Measurements from ENCODE around the gene AMIGO2.
A peak's percentile ranks its signal among the peaks of the same experiment; 100 is the strongest.
"Not testable (repeated sequence)": the region's sequence is repeated elsewhere in the genome, so short reads cannot be mapped to it uniquely, and the experiment has no call there.

Gene AMIGO2, protein sequence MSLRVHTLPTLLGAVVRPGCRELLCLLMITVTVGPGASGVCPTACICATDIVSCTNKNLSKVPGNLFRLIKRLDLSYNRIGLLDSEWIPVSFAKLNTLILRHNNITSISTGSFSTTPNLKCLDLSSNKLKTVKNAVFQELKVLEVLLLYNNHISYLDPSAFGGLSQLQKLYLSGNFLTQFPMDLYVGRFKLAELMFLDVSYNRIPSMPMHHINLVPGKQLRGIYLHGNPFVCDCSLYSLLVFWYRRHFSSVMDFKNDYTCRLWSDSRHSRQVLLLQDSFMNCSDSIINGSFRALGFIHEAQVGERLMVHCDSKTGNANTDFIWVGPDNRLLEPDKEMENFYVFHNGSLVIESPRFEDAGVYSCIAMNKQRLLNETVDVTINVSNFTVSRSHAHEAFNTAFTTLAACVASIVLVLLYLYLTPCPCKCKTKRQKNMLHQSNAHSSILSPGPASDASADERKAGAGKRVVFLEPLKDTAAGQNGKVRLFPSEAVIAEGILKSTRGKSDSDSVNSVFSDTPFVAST

DNA sequence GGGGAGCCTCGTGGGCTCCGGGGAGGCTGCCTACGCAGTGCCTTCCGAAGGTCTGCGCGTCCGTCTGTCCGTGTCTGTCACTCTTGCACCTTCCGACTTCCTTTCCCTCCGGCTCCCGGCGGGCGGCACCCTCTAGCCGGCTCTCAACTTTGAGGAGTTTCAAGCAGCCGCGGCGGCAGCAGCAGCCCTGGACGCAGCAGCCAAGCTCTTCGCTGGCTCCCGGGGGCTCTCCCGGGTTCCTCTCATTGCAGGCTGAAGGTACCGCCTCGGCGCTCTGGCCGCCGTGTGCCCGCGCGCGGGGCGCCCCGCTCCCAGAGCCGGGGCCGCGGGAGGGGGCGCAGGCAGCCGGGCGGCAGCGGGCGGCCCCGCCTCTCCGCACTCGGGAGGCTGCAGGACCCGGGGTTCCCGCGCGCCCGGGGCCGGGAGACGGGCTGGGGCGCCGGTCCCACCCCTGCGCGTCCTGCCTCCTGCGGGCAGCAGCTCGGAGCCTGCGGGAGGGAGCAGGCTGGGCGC lies at the start of gene AMIGO2, which contains the start of gene PCED1B:
Gene AMIGO2, minus strand, starts transcription at position 492 of the 513 bp plus-strand sequence. CDS start 957 bp downstream, outside the sequence.
Gene PCED1B, plus strand, starts transcription at position 154 of the 513 bp plus-strand sequence. CDS start 155,443 bp downstream, outside the sequence.
- peak; percentile 94 for DNase-seq

DNA sequence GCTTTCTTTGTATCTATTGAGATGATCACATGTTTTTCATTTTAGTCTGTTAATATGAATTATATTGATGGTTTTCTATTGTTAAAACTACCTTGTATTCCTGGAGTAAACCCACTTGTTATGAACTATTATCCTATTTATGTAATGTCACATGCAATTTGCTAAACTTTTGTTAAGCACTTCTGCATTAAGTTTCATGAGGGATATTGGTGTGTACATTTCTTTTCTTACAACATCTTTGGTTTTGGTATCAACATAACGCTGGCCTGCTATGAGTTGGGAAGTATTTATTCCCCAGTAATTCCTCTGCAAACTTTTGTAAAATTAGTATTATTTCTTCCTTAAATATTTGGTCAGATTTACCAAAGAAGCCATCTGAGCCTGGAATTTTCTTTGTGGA lies 46.5 kb upstream of the AMIGO2 start:
- no peak for DNase-seq

DNA sequence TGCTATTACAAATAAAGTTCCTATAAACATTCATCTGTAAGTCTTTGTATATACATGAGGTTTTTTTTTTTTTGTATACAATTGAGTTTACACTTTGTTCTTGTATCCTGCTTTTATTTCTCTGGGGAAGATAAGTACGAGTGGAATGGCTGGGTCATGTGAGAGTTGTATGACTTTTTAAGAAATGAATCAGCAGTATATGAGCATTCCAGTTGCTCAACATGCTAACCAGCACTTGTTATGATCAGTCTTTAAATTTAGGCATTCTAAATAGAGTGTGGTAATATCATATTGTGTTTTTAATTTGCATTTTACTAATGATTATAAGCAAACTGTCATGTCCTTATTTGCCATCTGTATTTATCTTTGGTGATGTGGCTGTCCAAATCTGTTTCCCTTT lies 44.7 kb upstream of the AMIGO2 start:
- DNase-seq: no peak

DNA sequence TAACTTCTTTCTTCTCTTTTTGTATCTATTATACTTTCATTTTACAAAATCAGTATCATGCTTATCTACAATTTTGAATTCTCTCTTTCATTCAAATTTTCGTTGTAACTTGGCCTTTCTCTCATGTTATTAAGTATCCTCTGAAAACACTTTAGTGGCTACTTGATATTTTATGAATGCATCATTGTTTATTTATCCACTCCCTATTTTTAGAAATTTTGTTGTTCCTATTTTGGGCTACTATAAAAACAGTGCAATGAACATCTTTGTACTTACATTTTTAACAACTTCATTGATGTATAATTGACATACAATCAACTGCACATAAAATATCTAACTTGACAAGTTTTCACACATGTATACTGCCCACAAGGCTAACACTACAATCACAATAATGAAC lies 44.0 kb upstream of the AMIGO2 start:
- no peak for DNase-seq

DNA sequence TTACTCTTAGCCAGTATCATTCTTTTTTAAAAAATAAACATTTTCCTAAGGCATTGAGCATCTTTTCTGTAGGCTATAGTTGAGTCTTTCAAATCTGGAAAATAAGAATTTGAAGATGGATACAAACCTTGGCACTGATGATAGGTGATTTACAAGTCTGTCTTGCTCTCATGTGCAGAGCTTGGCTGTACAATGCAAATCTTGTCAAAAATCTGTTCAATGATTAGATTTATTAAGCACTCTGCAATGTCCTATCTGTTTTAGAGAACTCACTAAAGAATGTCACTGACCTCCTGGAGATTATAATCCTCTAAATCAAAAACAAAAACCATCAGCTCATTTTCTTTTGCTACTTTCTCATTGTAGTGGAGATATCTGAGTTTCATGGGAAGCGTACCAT lies 42.8 kb upstream of the AMIGO2 start:
- no peak for DNase-seq

DNA sequence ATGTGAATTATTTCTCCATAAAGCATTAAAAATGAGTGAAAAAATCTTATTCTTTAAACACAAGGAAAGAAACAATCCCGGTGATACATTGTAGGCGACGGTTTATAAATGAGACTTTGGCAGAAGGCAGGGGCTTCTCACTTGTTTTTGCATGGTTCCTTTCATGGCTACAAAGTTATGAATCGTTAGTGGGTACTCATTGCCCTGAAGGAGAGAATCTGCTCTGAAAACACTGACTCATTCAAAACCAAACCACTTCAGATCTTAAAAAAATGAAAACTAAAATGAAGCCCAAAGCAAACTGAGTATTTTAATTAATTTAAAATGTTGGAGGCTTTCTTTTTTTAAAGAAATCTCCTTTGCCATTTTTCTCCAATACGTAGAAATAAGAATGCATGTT lies 41.4 kb upstream of the AMIGO2 start:
- no peak for DNase-seq

DNA sequence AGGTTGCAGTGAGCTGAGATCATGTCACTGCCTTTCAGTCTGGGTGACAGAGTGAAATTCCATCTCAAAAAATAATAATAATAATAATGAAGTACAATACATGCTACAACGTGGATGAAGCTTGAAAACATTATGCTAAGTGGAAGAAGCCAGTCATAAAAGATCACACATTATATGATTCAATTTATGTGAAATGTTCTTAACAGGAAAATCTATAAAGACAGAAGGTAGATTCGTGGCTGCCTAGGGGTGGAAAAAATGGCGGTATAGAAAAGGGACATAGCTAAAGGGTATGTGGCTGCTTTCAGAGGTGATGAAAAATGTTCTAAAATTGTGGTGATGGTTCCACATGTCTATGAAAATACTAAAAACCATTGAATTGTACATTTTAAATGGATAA lies 41.0 kb upstream of the AMIGO2 start:
- no peak for DNase-seq

DNA sequence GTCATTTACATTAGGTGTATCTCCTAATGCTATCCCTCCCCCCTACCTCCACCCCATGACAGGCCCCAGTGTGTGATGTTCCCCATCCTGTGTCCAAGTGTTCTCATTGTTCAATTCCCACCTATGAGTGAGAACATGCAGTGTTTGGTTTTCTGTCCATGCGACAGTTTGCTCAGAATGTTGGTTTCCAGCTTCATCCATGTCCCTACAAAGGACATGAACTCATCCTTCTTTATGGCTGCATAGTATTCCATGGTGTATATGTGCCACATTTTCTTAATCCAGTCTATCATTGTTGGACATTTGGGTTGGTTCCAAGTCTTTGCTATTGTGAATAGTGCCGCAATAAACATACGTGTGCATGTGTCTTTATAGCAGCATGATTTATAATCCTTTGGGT lies 37.5 kb upstream of the AMIGO2 start:
- not testable (repeated sequence) for DNase-seq

DNA sequence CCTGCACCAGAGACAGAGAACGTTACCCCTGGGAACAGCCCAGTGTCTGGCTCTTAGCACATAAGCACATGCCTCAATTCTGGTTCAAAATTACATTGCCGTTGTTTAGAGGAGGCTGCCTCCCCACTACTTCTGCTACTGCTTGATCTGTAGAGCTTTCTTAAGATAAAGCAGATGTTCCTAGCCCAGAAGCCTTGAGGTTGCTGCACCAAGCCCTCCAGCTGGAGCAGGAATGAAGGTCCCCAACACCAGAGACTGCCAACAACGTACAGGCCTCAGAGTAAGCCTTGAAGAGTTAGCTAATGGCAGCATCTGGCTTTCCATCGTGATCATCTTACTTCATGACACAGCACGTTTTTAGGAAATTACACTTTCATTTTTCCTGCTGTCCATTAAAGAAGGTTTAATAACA lies 34.7 kb upstream of the AMIGO2 start:
- no peak for DNase-seq

DNA sequence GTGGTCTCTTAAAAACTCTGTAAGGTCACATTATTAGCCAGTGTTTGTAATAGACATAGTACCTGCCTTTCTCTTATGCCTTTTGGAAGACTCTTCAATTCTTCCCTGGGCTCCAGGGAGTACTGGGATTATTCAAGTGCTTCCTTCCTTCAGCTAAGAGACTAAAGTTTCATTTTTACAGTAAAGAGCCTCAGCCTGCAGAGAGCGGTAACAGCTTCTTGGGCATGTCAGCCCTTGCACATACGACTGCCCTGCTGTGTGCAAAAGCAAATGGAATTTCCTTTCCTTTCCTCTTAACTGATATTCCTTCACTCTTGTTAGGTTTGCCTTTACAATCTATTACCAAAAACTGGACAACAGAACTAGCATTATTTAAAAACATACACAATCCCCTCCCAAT lies 32.9 kb upstream of the AMIGO2 start:
- DNase-seq: no peak

DNA sequence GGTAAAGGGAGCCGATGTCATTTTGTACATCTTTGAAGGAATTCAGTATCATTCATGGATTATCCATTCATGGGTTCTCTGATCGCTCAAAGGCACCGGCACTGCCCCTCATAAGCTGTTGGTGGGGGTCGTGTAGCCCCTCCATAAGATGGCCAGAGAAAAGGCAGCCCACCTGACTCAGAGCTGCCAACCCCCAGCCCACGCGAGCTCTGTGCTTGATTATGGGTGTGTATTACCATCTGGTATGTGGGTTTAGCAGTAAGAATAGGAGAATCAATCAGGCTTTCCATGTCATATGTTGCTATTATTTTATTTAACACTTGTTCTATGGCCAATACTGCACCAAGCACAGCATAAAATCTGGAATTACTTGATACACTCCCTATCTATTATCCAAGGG lies 32.1 kb upstream of the AMIGO2 start:
- DNase-seq: no peak

DNA sequence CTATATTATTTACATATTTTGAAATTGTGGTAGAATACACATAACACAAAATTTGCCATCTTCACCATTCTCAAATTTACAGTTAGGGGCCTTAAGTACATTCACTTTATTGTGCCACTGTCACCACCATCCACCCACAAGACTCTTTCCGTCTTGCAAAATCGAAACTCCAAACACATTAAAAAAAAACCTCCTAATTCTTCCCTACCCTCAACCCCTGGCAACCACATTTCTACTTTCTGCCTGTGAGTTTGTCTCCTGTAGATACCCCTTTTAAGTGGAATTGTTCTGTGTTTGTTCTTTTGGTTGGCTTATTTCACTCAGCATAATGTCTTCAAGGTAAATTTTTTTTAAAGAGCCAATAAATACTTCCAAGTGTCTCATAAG lies 31.6 kb upstream of the AMIGO2 start:
- DNase-seq: no peak

DNA sequence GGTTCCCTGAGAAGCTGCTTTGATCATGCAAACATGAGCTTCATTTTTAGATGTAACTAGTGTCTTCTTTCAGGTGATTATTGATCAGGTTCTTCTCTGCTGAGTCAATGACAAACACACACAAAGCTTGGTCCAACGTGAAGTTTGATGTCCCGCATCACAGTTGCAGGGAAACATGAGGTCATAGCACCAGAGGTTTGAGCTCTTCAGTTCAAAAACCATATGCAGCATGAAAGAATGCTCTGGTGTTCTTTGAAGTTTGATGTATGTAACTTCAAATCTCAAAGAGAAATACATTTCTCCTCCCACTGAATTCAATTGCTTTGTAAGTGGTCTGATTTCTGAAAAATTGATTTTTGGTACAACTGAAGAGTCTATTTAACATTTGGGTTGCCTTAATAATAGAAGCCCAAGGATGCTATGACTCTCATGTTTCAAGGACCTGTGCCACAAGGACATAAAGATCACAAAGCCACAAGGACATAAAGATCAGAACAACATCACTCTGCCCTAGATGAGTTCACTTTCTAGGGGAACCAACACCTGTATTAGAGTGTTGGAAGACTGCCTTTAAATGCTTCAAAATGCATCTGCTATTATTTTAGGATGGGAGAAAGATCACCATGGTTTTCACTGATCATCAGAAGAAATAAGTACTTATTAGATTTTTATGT lies 31.1 kb upstream of the AMIGO2 start:
- DNase-seq: no peak

DNA sequence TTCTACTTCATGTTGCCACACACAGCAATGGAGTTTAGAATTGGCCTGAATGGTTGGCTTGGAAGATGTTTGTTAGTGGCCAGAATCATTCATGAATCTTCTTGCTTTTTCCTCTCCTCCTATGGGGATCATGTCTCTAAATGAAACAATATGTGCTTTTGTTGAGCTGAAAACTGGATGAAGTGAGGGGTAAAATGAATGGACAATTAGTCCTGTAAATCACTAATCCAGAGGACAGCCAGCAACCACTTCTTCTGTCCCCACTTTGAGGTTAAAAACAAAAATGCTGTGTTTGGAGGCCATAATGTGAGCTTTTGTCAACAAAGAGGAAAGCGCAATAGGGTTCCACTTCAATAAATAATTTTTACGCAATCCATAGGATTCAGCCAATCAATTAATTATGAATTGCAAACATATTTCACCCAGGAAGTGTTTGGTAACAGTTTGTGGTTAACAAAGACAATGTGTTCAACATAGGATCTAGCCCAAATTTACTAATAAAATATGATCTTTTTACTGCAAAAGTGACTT lies 30.3 kb upstream of the AMIGO2 start:
- DNase-seq: no peak

DNA sequence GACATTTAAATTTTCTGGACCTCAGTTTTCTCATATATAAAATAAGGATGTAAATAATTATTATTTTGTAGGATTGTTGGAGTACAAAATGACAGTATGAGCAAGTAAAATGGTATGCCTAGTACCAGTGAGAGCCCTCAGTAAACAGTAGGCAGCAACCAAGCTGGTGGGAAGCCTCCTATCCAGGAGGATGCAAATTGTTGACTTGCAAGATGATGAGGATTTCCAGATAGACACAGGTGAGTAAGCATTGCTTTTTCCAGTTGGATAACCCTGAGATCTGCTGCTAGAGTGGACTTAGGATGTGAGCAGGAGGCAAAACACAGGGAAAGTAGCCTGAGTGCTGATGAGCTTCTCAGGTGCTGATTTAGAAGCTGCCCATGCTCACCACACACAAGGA lies 28.2 kb upstream of the AMIGO2 start:
- no peak for DNase-seq

DNA sequence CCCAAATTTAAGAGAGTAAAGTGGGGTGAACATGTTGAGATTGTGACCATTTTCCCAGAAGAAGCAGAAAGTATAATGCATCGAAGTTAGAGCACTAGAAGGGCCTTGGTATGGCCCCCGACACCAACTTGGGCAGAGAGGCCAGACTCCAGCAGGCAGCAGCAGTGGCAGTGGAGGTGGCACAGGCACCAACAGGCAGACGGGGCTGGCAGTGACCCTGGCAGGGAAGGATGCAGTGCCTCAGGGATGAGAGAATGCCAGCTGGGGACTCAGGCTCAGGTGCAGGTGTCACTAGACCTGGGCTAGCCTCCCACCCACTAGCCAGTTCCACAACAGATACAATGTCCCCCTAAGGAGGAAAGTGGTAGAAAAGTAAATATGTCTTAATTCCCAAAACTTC lies 27.7 kb upstream of the AMIGO2 start:
- no peak for DNase-seq

DNA sequence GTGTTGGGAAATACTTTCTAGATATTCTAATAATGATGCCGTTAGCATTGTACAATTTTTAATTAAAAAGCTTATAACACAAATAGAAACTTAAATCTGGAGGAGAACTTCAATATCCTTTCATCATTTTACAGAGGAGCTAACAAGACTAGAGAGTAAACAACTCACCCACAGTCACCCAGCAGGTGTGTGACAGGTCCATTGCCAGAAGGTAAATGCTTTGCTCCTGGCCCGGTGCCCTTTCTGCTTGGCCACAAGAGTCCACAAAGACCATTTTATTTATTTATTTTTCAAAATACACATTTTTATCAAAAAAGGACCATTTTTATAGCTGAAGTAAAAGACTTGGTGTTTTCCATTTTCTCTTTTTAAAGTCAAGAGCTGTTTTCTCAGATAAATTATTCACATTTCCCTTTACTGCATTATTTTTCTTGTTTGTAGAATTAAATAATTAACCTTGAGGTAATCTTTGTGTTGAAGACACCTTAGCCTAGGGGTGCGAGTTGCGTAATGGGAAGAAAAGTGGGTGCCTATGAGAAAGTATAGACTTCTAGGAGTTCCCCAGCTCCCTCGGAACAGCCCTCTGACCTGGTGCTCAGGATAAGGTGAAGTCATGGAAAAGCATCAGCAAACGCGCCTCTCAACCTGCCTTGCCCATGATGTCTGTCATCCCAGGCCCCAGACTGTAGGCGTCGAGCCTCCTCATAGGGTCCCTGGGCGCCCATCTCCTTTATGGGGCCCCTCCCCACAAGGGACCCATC lies 26.3 kb upstream of the AMIGO2 start:
- DNase-seq: no peak

DNA sequence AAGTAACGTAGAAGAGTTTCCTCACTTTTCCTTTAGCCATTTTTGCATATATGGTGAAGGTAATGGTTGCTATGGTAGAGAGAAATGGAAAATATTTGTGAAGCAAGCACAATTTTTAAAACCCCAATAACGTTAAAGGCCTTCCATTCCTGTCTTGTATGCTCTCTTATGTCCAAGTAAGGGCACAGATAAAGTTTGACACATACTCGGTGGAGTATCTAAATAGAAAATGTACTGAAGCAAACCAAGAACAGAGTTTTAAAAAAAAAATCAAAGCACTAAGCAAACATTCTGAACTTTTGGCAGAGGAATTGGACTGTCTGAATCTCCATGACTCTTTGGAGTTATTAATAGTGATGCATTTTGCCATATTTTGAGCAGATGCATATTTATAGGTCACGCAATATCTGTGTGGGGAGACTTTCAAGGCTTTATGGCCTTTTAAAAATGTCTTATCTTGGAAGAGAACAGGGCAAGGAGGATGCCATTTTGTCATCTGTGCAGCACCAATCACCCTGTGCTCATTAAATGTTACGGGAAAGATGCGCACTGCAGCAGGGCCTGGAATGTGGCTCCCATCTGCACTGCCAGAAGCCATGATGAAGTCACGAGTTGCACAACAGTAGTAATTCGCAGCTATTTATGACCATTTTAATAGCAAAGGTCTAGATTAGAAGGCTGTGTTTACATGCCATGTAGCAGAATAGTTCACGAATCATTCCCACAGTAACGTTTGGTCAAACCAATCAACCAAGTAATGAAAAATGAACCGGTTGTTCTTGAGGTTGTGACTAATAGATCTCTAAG lies 23.3 kb upstream of the AMIGO2 start:
- DNase-seq: no peak

DNA sequence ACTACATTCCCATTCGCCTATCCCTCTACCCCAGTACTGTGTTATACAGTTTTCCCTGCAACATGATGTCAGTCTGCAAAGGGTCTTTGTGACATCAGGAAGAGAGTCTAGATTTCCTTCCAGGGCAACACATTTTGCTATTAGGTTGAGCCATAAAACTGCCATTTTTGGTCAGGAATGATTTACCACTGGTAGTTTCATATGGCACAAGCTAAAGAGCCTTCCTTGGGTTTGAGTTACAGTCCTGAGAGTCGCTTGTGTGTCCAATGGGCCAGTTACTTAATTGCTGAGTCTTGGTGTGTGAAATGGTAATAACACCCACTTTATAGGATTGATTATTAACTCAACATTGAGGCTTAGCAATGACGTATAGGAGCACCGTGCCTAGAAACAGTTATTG lies 22.6 kb upstream of the AMIGO2 start:
- DNase-seq: no peak

DNA sequence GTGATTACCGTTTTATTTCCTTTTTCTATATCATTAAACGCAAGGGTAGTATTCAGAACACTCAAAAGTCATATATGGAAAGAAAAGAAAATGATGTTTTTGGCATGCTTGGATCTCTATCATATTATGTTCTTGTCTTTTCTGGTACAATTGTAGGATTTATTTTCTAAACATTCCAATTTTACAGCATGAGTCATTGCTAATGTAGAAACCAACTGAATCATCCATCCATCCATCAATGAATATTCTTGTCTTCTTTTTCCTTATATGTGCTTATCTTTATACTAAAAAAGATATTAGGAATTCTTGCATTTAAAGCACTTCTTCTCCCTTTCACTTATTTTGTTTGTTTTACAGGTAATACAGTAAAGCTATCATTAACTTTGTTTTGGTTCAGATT lies 20.4 kb upstream of the AMIGO2 start:
- DNase-seq: no peak

DNA sequence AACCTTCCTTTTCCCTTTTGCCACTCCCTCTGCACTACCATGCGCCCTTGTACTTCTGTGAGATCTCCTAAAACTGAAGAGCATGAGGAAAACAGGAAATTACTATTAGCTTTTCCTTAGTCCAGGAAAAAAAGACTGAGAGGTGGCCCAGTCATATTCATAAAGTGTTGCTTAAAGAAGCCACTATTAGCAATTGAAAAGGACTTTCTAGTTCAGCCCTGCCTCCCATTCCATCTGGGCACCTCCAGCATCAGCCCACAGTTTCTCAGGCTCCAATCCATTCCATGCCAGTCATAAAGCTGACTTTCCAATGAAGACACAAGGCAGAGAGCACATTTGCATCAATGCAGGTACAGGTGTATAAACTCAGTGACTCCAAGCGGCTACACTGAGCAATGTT lies 19.9 kb upstream of the AMIGO2 start:
- no peak for DNase-seq

DNA sequence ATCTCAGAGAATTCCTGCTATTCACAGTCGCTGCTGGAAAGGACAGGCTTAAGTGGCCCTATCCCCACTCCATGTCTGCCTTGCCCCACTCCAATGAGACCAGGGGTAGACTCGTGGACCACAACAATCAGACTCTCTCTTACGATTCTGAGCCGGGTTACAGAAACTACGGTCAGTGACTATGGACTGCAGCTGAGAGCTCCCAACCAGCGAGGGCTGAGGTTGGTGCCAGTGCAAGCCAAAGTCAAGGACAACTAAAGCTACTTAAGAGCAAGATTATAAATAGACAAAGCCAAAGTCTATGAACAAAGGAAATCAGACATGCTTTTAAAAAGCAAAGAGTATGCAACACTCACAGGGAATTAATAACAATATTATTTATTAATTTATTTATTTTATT lies 18.3 kb upstream of the AMIGO2 start:
- no peak for DNase-seq
